Activated T-cell treated with anti-CD3 and anti-CD28 coated beads, Interleukin-2, amount 50 U/mL, for 4 hours (primary cell): ENCODE data around the gene VWA5A. TPM values are rescaled to one million over a fixed set of nuclear protein-coding genes. Genes with fewer than 3 reads are reported as not detected.

Experiments
- ATAC-seq, 2 donors: fragments of 200-7000 bp; cut with Tn5 transposase; one replicate each; pipeline ENCODE4 v1.10.0; 2021
- DNase-seq: peaks from one replicate; pipeline ENCODE4 v3.0.0-alpha.2; 2020
- H3K27me3 Mint-ChIP-seq: one replicate; pipeline ENCODE4 v1.8.0; 2021; ENCODE audit warnings: low read depth, mixed read lengths
- H3K36me3 Mint-ChIP-seq: one replicate; pipeline ENCODE4 v1.8.0; 2022; ENCODE audit warnings: mixed read lengths; ENCODE audit not compliant: insufficient read depth
- H3K4me1 Mint-ChIP-seq: one replicate; pipeline ENCODE4 v1.8.0; 2021; ENCODE audit warnings: low read depth, mixed read lengths
- H3K4me3 Mint-ChIP-seq: one replicate; pipeline ENCODE4 v1.8.0; 2021; ENCODE audit warnings: mild to moderate bottlenecking, moderate library complexity, mixed read lengths
- H3K9me3 Mint-ChIP-seq: one replicate; pipeline ENCODE4 v1.8.0; 2021; ENCODE audit warnings: mixed read lengths
- total RNA-seq, 3 donors: library from RNA; stranded (reverse); gene quantifications; one replicate each; pipeline ENCODE4 v1.2.1, GENCODE V29; 2021

The VWA5A gene
- total RNA-seq, 3 donors from 2014 or later: 1.5 to 1.8 (median 1.7) TPM

- Mint-ChIP-seq H3K36me3 (no peaks in the 10 kb centered on the region), H3K27me3 (peaks cover 20% of the 10 kb centered on the region), H3K9me3 (no peaks in the 10 kb centered on the region), H3K4me3 (no peak overlapping the region), H3K4me1 (peaks cover 4% of the 10 kb centered on the region)
- DNase-seq (no peak), ATAC-seq (no peak)
Measured at GRCh38 chr11:124080327-124081001, 34.8 kb upstream of the VWA5A start.

GRCh38 chr11:124081483-124081882 is 33.8 kb upstream of the VWA5A start:
- H3K9me3 Mint-ChIP-seq: no peaks in the 10 kb centered on the region
- H3K4me3 Mint-ChIP-seq: no peak overlapping the region
- DNase-seq: no peak
- peaks cover 2% of the 10 kb centered on the region for H3K4me1 Mint-ChIP-seq
- ATAC-seq: no peak
- peaks cover 16% of the 10 kb centered on the region for H3K27me3 Mint-ChIP-seq
- no peaks in the 10 kb centered on the region for H3K36me3 Mint-ChIP-seq

- H3K9me3 Mint-ChIP-seq: no peaks in the 10 kb centered on the region
- no peaks in the 10 kb centered on the region for H3K36me3 Mint-ChIP-seq
- peaks cover 10% of the 10 kb centered on the region for H3K27me3 Mint-ChIP-seq
- ATAC-seq (no peak), DNase-seq (no peak)
- no peaks in the 10 kb centered on the region for H3K4me1 Mint-ChIP-seq
- no peak overlapping the region for H3K4me3 Mint-ChIP-seq
Measured at GRCh38 chr11:124082371-124082770, 32.9 kb upstream of the VWA5A start.

DNA sequence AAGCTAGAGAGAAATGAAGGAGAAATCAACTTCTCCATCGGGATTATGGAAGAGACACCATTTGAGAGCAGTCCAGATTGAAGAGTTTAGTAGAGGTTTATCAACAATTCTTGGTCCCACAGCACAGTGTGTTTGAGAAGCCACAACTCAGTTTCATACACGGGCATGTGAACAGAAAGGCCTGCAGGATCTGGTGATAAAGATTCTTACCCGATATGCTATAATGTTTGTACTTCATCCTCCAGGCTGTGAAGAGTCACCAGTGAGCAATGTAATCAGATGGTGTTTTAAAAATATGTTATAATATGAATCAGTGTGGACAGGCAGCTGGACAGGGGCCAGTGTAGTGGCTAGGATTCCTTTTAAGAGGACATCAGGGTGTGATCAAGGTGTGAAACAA is 29.7 kb upstream of the VWA5A start:
- Mint-ChIP-seq H3K36me3 (no peaks in the 10 kb centered on the region), H3K9me3 (no peaks in the 10 kb centered on the region), H3K4me1 (no peaks in the 10 kb centered on the region), H3K27me3 (peaks cover 9% of the 10 kb centered on the region), H3K4me3 (no peak overlapping the region)
- ATAC-seq (no peak), DNase-seq (no peak)

GRCh38 chr11:124085997-124086846 is 29.0 kb upstream of the VWA5A start:
- H3K9me3 Mint-ChIP-seq: no peaks in the 10 kb centered on the region
- no peak overlapping the region for H3K4me3 Mint-ChIP-seq
- no peaks in the 10 kb centered on the region for H3K36me3 Mint-ChIP-seq
- no peaks in the 10 kb centered on the region for H3K4me1 Mint-ChIP-seq
- DNase-seq (no peak), ATAC-seq (no peak)
- H3K27me3 Mint-ChIP-seq: peaks cover 7% of the 10 kb centered on the region

DNA sequence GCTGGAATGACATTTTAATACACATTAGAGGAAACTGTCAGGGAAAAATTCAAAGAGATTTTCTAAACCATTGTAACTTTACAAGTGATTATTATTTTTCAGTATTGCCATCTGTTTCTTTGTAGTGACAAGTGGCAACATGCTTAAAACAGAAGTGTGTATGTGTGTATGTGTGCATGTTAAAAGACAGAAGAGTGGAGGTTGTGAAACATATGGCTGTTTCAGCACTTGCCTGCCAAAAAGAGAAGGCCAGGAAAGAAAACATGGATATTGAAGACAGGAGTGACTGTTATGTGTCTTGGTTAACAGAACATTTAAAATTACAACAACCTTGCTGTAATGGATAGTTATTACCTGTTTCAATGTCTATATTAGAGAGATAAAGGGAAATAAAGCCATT is 24.3 kb upstream of the VWA5A start:
- Mint-ChIP-seq H3K4me3 (no peak overlapping the region), H3K9me3 (no peaks in the 10 kb centered on the region), H3K36me3 (no peaks in the 10 kb centered on the region), H3K4me1 (no peaks in the 10 kb centered on the region), H3K27me3 (peaks cover 10% of the 10 kb centered on the region)
- ATAC-seq (no peak), DNase-seq (no peak)

DNA sequence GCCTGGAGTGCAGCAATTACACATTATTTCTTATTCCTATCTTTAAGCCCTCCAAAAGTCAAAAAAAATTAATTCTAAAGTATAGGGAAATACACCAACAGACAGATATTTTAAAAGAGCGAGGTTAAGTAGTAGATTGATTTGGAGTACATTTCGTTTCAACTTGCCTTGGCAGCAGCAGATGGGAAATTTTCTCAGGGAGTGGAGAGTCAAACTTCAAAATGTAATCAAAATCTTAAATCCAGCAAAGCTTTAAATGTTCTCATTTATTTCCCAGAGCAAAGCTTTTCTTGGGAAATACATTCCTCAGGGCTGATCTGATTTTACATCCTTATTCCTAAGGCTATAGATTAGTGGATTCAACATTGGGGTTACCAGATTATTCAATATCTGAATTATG is 21.9 kb upstream of the VWA5A start:
- DNase-seq (no peak), ATAC-seq (no peak)
- H3K4me1 Mint-ChIP-seq: no peaks in the 10 kb centered on the region
- H3K36me3 Mint-ChIP-seq: no peaks in the 10 kb centered on the region
- no peaks in the 10 kb centered on the region for H3K9me3 Mint-ChIP-seq
- no peak overlapping the region for H3K4me3 Mint-ChIP-seq
- peaks cover 15% of the 10 kb centered on the region for H3K27me3 Mint-ChIP-seq

GRCh38 chr11:124094731-124095130 is 20.5 kb upstream of the VWA5A start:
- Mint-ChIP-seq H3K4me3 (no peak overlapping the region), H3K9me3 (no peaks in the 10 kb centered on the region), H3K27me3 (peaks cover 19% of the 10 kb centered on the region), H3K4me1 (no peaks in the 10 kb centered on the region), H3K36me3 (no peaks in the 10 kb centered on the region)
- no peak for ATAC-seq
- no peak for DNase-seq

GRCh38 chr11:124096364-124096763 is 18.9 kb upstream of the VWA5A start:
- DNase-seq: no peak
- no peak for ATAC-seq
- Mint-ChIP-seq H3K36me3 (no peaks in the 10 kb centered on the region), H3K27me3 (peaks cover 28% of the 10 kb centered on the region), H3K9me3 (no peaks in the 10 kb centered on the region), H3K4me1 (no peaks in the 10 kb centered on the region), H3K4me3 (no peak overlapping the region)

DNA sequence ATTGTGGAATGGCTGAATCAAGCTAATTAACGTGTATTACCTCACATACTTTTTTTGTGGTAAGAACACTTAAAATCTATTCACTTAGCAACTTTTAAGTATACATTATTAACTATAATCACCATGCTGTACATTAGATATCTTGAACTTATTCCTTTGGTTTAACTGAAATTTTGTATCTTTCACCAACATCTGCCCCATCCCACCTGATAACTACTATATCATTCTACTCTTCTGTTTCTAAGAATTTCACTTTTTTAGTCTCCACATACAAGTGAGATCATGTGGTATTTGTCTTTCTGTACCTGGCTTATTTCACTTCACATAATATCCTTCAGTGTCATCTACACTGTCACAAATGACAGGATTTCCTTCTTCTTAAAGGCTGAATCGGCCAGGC is 17.1 kb upstream of the VWA5A start:
- Mint-ChIP-seq H3K9me3 (no peaks in the 10 kb centered on the region), H3K36me3 (no peaks in the 10 kb centered on the region), H3K27me3 (peaks cover 25% of the 10 kb centered on the region), H3K4me3 (no peak overlapping the region), H3K4me1 (no peaks in the 10 kb centered on the region)
- ATAC-seq: no peak
- no peak for DNase-seq

GRCh38 chr11:124101737-124102136 is 13.5 kb upstream of the VWA5A start:
- ATAC-seq (no peak), DNase-seq (no peak)
- H3K36me3 Mint-ChIP-seq: no peaks in the 10 kb centered on the region
- H3K4me1 Mint-ChIP-seq: no peaks in the 10 kb centered on the region
- H3K9me3 Mint-ChIP-seq: no peaks in the 10 kb centered on the region
- no peak overlapping the region for H3K4me3 Mint-ChIP-seq
- peaks cover 28% of the 10 kb centered on the region for H3K27me3 Mint-ChIP-seq

GRCh38 chr11:124108156-124108555 is 7.1 kb upstream of the VWA5A start:
- Mint-ChIP-seq H3K36me3 (no peaks in the 10 kb centered on the region), H3K9me3 (no peaks in the 10 kb centered on the region), H3K4me1 (no peaks in the 10 kb centered on the region), H3K27me3 (peaks cover 8% of the 10 kb centered on the region), H3K4me3 (no peak overlapping the region)
- DNase-seq (no peak), ATAC-seq (peak in 1 of 2 donors; percentile 40)

- ATAC-seq: no peak
- H3K9me3 Mint-ChIP-seq: no peaks in the 10 kb centered on the region
- DNase-seq: no peak
Measured at GRCh38 chr11:124109377-124109776, 5.9 kb upstream of the VWA5A start.

GRCh38 chr11:124110201-124110600 is 5.0 kb upstream of the VWA5A start:
- Mint-ChIP-seq H3K9me3 (no peaks in the 10 kb centered on the region), H3K27me3 (peaks cover 4% of the 10 kb centered on the region), H3K36me3 (no peaks in the 10 kb centered on the region), H3K4me1 (peaks cover 5% of the 10 kb centered on the region), H3K4me3 (no peak overlapping the region)
- ATAC-seq (no peak), DNase-seq (no peak)

More at GRCh38 chr11:124109377-124109776, 5.9 kb upstream of the VWA5A start:
- Mint-ChIP-seq H3K4me1 (no peaks in the 10 kb centered on the region), H3K4me3 (no peak overlapping the region), H3K36me3 (no peaks in the 10 kb centered on the region), H3K27me3 (peaks cover 5% of the 10 kb centered on the region)

- Mint-ChIP-seq H3K9me3 (no peaks in the 10 kb centered on the region), H3K36me3 (peaks cover 13% of the 10 kb centered on the region), H3K4me3 (no peak overlapping the region), H3K27me3 (no peaks in the 10 kb centered on the region), H3K4me1 (peaks cover 18% of the 10 kb centered on the region)
- DNase-seq (no peak), ATAC-seq (no peak)
Measured at GRCh38 chr11:124113890-124114289, 1.4 kb upstream of the VWA5A start.
